Caco-2 (cell line): Measurements from ENCODE around the gene COLEC12. TPM values are rescaled to one million over a fixed set of nuclear protein-coding genes. Genes with fewer than 3 reads are reported as not detected.

ENCODE experiments used
- BruUV-seq: library from RNA; stranded (reverse); fragments of 400-500 nt; replicated peaks from 2 replicates; lab custom pipeline; 2021; lab: Mats Ljungman, UMichigan
- CTCF ChIA-PET: fragments of 300-600 bp; sonication (Branson Sonifier 250); formaldehyde crosslinking; loops from one replicate; lab custom pipeline; 2022; ENCODE audit warnings: antibody characterized with exemption; lab: Charles Lee
- POLR2A ChIA-PET: fragments of 300-600 bp; sonication (Branson Sonifier 250); formaldehyde crosslinking; loops from one replicate; lab custom pipeline; 2022; ENCODE audit warnings: antibody characterized with exemption; lab: Charles Lee
- DNase-seq, 2 experiments: peaks; one replicate each; pipeline versions ENCODE4 v3.0.0 to v3.0.0-alpha.2; 2020 to 2022
- H3K27me3 ChIP-seq: replicated peaks from 2 replicates; pipeline ENCODE4 v1.6.0; 2011; ENCODE audit warnings: low read length; ENCODE audit not compliant: control insufficient read depth, insufficient read depth
- H3K36me3 ChIP-seq: 2 replicates; pipeline ENCODE4 v1.5.1; 2011; ENCODE audit warnings: low read length; ENCODE audit not compliant: control insufficient read depth, insufficient read depth
- H3K4me1 ChIP-seq: fragments of 250-450 bp; sonication (Bioruptor Pico); 2 replicates; pipeline ENCODE4 v1.5.1; 2020; ENCODE audit warnings: mild to moderate bottlenecking
- H3K4me3 ChIP-seq: 2 replicates; pipeline ENCODE4 v1.5.1; 2011; ENCODE audit warnings: low read depth, mild to moderate bottlenecking, control low read depth, low read length
- H3K9me3 ChIP-seq: fragments of 250-450 bp; sonication (Bioruptor Pico); 2 replicates; pipeline ENCODE4 v1.5.1; 2020; ENCODE audit warnings: mild to moderate bottlenecking, moderate library complexity
- H3K27ac Mint-ChIP-seq: one replicate; pipeline ENCODE4 v1.8.0; 2022; ENCODE audit warnings: mixed read lengths; ENCODE audit not compliant: unreplicated experiment
- H3K27me3 Mint-ChIP-seq: one replicate; pipeline ENCODE4 v1.8.0; 2022; ENCODE audit warnings: mixed read lengths; ENCODE audit not compliant: insufficient read depth, unreplicated experiment
- H3K36me3 Mint-ChIP-seq: one replicate; pipeline ENCODE4 v1.8.0; 2022; ENCODE audit warnings: mild to moderate bottlenecking, mixed read lengths; ENCODE audit not compliant: insufficient read depth, unreplicated experiment
- H3K4me1 Mint-ChIP-seq: one replicate; pipeline ENCODE4 v1.8.0; 2022; ENCODE audit warnings: low read depth, mixed read lengths; ENCODE audit not compliant: unreplicated experiment
- H3K4me3 Mint-ChIP-seq: one replicate; pipeline ENCODE4 v1.8.0; 2022; ENCODE audit warnings: mild to moderate bottlenecking, moderate library complexity, mixed read lengths; ENCODE audit not compliant: unreplicated experiment
- H3K9me3 Mint-ChIP-seq: one replicate; pipeline ENCODE4 v1.8.0; 2022; ENCODE audit warnings: mixed read lengths; ENCODE audit not compliant: unreplicated experiment
- CTCF ChIP-seq, 2 experiments: fragments of 200-600 bp in 1 of 2; IDR thresholded peaks; 1 replicate in 1 of 2; 2 replicates in 1 of 2; pipeline versions ENCODE4 v1.5.1 to v1.8.0; 2011 to 2022; ENCODE audit warnings: antibody characterized with exemption in 1 of 2, control low read depth in 1 of 2, inconsistent platforms in 1 of 2, low read depth in 1 of 2, low read length in 1 of 2, mild to moderate bottlenecking in 1 of 2, moderate library complexity in 1 of 2; ENCODE audit not compliant: insufficient read depth in 1 of 2, severe bottlenecking in 1 of 2, unreplicated experiment in 1 of 2
- intact Hi-C: fragments of 100-400 bp; cut with micrococcal nuclease; formaldehyde crosslinking; loops from one replicate; pipeline ENCODE4 v1.10.0; 2022; ENCODE audit not compliant: unreplicated experiment
- total RNA-seq: library from RNA; stranded (reverse); gene quantifications from 2 replicates; pipeline ENCODE4 v1.2.3, GENCODE V29; 2022

The COLEC12 gene
- total RNA-seq, 1 experiment from 2014 or later = 0.09 TPM

- no TSS peak for BruUV-seq
- intact Hi-C loops = no loop called here
- POLR2A ChIA-PET = interaction anchor here (0.6 kb wide), 1 partner anchor 378 kb away, joined by 3 read pairs; no protein-coding TSS in a partner anchor
- H3K27me3 Mint-ChIP-seq = no peaks in the 10 kb centered on the region
- Histone ChIP-seq H3K4me3 (no peak overlapping the region), H3K27me3 (no peaks in the 10 kb centered on the region), H3K4me1 (peaks cover 12% of the 10 kb centered on the region; the same call in 1 of the 2 replicates), H3K9me3 (peaks cover 5% of the 10 kb centered on the region), H3K36me3 (no peaks in the 10 kb centered on the region)
- DNase-seq = no peak
- peaks cover 15% of the 10 kb centered on the region for H3K9me3 Mint-ChIP-seq
- peaks cover 9% of the 10 kb centered on the region for H3K4me1 Mint-ChIP-seq
- no peak overlapping the region for H3K4me3 Mint-ChIP-seq
- TF ChIP-seq CTCF (IDR thresholded peaks at IDR 0.05; ENCODE audit: insufficient read depth in 1 of 2, low read depth in 1 of 2, low read length in 1 of 2, severe bottlenecking in 1 of 2, unreplicated experiment in 1 of 2) = no peak
- CTCF ChIA-PET = interaction anchor here (0.5 kb wide), 1 partner anchor 348 kb away, joined by 3 read pairs; no protein-coding TSS in a partner anchor
- H3K36me3 Mint-ChIP-seq = peaks cover 15% of the 10 kb centered on the region
- peak overlapping the region; percentile 28 for H3K27ac Mint-ChIP-seq
These were observed 17.6 kb upstream of the COLEC12 start for GRCh38 chr18:518081-518480.

- Mint-ChIP-seq H3K9me3 (peaks cover 15% of the 10 kb centered on the region), H3K36me3 (peaks cover 21% of the 10 kb centered on the region), H3K4me1 (peaks cover 9% of the 10 kb centered on the region), H3K27ac (peak overlapping the region; percentile 70), H3K27me3 (no peaks in the 10 kb centered on the region), H3K4me3 (no peak overlapping the region)
- CTCF ChIA-PET = no interaction called here
- DNase-seq = no peak
- Histone ChIP-seq H3K4me3 (no peak overlapping the region), H3K27me3 (no peaks in the 10 kb centered on the region), H3K4me1 (peaks cover 12% of the 10 kb centered on the region; the same call in 1 of the 2 replicates), H3K9me3 (peaks cover 5% of the 10 kb centered on the region), H3K36me3 (no peaks in the 10 kb centered on the region)
- intact Hi-C loops = no loop called here
- BruUV-seq = no TSS peak
- POLR2A ChIA-PET = no interaction called here
- TF ChIP-seq CTCF (IDR thresholded peaks at IDR 0.05; ENCODE audit: insufficient read depth in 1 of 2, low read depth in 1 of 2, low read length in 1 of 2, severe bottlenecking in 1 of 2, unreplicated experiment in 1 of 2) = no peak
These were observed 15.3 kb upstream of the COLEC12 start for GRCh38 chr18:515838-516237.

GRCh38 chr18:515156-515815, 14.8 kb upstream of the COLEC12 start:
- intact Hi-C loops = no loop called here
- Mint-ChIP-seq H3K36me3 (peaks cover 21% of the 10 kb centered on the region), H3K9me3 (peaks cover 15% of the 10 kb centered on the region), H3K27ac (peak overlapping the region; percentile 70), H3K27me3 (no peaks in the 10 kb centered on the region), H3K4me3 (peak overlapping the region; percentile 14), H3K4me1 (peaks cover 9% of the 10 kb centered on the region)
- H3K27me3 ChIP-seq = no peaks in the 10 kb centered on the region
- no TSS peak for BruUV-seq
- peaks cover 12% of the 10 kb centered on the region; the same call in 1 of the 2 replicates for H3K4me1 ChIP-seq
- no peak overlapping the region for H3K4me3 ChIP-seq
- no peak for TF ChIP-seq CTCF (IDR thresholded peaks at IDR 0.05; ENCODE audit: insufficient read depth in 1 of 2, low read depth in 1 of 2, low read length in 1 of 2, severe bottlenecking in 1 of 2, unreplicated experiment in 1 of 2)
- peaks cover 5% of the 10 kb centered on the region for H3K9me3 ChIP-seq
- ChIA-PET POLR2A (no interaction called here), CTCF (no interaction called here)
- no peak for DNase-seq
- H3K36me3 ChIP-seq = no peaks in the 10 kb centered on the region
